KBM-7 (cell line): ENCODE results near the gene RBM33.
A peak's percentile ranks its signal among the peaks of the same experiment; 100 is the strongest.
"Not testable (repeated sequence)": the region's sequence is repeated elsewhere in the genome, so short reads cannot be mapped to it uniquely, and the experiment has no call there.

Experiments used
- DNase-seq: peaks from one replicate; pipeline ENCODE4 v3.0.0-alpha.2; 2015
- in situ Hi-C: fragments of 300-500 bp; cut with MboI; formaldehyde crosslinking; loops from 2 replicates; pipeline ENCODE4 v1.14.3; 2020; ENCODE audit warnings: low sequenced_read_pairs, low pct_unique_long_range_greater_than_20kb, mixed read lengths

RBM33 gene

GRCh38 chr7:155809332-155809946, 165.0 kb downstream of the RBM33 start:
- no peak for DNase-seq
- in situ Hi-C loops = no loop called here

DNA sequence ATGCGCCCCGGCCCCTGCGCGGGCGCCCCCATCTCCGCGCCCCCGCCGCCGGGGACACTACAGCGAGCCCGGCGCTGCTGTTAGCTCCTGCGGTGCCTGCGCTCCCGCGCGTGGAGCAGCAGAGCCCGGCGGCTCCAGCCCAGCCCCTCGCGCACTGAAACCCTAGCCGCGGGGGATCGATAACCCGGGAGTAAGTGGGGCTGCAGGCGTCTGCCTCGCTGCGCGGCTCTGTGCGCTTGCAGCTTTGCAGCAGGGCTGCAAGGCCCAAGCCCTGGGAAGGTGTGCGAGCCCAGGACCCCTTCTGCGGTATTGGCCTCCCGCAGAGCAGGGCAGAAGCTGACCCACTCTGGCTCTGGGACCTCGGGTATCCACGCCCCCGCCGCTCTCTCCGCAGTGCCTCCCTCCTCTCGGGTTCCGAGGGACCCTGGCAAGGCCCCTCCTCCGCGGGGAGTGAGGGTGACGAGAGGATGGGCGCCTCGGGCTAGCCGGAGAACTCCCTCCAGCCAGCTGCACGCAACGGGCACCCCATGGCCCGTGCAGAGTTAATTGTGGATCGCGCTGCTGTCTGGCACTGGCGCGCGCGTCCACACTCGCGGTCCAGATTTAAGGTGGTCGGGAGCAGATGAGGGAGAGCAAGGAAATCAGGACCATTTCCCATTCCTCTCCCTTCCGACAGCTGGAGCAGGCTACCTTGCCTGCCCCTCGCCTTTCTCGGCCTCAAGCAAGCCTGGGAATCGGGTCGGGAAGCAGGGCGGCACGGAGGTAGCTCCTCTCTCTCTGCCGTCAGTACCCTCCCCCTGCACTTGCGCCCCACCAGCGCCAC, 165.7 kb downstream of the RBM33 start:
- in situ Hi-C loops = no loop called here
- no peak for DNase-seq

GRCh38 chr7:155810770-155811559, 166.5 kb downstream of the RBM33 start:
- no peak for DNase-seq
- in situ Hi-C loops = no loop called here

GRCh38 chr7:155811560-155811894, 167.1 kb downstream of the RBM33 start:
- in situ Hi-C loops = no loop called here
- no peak for DNase-seq

GRCh38 chr7:155811895-155812761, 167.7 kb downstream of the RBM33 start, which contains the start of gene SHH:
Gene SHH, minus strand, starts transcription at chr7:155812463. Its CDS starts 341 bp downstream, at chr7:155812122.
- in situ Hi-C loops = no loop called here
- DNase-seq = peak; percentile 40

DNA sequence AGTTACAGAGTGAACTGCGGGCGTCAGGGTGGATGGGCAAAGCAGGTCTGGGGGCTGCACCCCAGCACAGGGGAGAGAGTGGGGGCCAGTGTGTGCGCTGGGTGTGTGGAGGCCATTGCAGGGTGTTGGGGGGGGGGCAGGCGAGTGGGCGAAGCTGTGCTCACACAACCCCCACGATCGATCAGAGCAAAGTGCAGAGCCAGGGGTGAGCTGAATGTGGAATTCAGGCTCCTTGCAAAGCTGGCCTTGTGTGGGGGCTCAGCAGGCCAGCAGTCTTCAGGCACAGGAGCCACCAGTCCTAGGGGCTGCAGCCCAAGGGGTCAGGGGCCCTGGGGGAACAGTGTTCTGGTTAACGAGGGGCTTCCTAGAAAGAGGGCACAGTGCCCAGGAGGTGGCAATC, 168.7 kb downstream of the RBM33 start:
- DNase-seq = no peak
- in situ Hi-C loops = no loop called here

DNA sequence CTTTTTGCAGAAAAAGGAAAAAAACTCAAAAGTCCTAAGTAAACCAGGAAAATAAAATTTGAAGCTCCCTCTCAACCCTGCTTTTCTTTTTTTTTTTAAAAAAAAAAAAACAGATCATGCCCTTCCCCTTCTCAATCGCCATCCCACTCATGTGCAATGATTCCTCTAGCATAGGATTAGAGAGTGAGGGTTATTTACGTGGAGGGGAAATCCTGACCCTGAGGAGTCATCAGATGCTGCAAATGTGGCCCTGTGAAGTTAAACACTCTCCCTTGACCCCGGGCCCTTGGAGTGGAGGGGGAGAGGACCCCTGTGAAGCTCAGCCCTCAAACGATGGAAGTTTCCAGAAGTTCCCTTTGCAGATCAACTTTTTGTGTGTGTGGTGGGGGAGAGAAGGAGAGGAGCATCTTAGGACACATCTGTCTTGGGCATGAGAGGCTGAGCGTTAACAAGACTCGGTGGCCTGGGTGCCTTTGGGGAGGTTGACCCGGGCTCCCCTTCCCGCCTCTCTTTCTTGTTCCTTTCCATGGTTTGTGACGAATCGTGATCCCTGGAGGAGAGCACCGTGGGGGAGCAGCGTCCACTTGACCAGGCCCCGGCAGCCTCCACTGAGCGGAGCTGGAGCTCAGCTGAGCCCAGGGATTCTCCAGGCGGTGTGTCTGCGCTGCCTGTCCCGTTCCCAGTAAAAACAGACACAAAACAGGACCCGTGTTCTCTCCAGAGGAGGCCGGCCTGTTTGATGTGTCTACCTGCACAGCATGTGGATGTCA, 169.3 kb downstream of the RBM33 start:
- DNase-seq = no peak
- in situ Hi-C loops = no loop called here

GRCh38 chr7:155814316-155815276, 170.1 kb downstream of the RBM33 start:
- in situ Hi-C loops = no loop called here

GRCh38 chr7:155815332-155816191, 171.1 kb downstream of the RBM33 start:
- in situ Hi-C loops = no loop called here
- DNase-seq = peak; percentile 58

More at GRCh38 chr7:155814316-155815276, 170.1 kb downstream of the RBM33 start:
- DNase-seq = no peak

DNA sequence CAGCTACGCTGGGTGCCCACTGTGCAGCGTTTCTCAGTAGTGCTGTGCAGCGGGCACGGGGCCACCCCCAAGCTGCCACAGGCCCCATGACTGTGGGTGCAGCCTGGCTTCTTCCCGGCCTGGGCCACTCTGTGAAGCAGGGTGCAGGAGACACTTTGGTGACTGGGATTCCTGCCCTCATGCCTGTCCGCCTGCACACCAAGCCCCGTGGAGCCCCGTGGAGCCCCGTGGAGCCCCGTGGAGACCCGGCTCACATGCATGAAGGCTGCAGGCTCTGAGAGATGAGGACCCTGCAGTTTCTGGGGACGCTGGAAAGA, 171.7 kb downstream of the RBM33 start:
- no peak for DNase-seq
- in situ Hi-C loops = no loop called here

GRCh38 chr7:155816996-155817395, 172.5 kb downstream of the RBM33 start:
- in situ Hi-C loops = no loop called here
- no peak for DNase-seq

DNA sequence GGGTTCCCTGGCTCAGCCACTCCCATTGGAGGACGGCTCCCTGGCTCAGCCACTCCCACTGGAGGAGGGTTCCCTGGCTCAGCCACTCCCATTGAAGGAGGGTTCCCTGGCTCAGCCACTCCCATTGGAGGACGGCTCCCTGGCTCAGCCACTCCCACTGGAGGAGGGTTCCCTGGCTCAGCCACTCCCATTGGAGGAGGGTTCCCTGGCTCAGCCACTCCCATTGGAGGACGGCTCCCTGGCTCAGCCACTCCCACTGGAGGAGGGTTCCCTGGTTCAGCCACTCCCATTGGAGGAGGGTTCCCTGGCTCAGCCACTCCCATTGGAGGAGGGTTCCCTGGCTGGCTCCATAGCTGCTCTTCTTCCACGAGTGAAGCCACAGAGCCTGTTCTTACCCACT, 173.1 kb downstream of the RBM33 start:
- DNase-seq, in situ Hi-C loops: not testable (repeated sequence)

GRCh38 chr7:155818154-155818819, 173.8 kb downstream of the RBM33 start:
- in situ Hi-C loops = no loop called here

GRCh38 chr7:155818820-155819168, 174.3 kb downstream of the RBM33 start:
- DNase-seq = no peak
- in situ Hi-C loops = no loop called here

More at GRCh38 chr7:155818154-155818819, 173.8 kb downstream of the RBM33 start:
- DNase-seq = no peak

- in situ Hi-C loops = no loop called here
- no peak for DNase-seq
These were observed 174.7 kb downstream of the RBM33 start for GRCh38 chr7:155819186-155819585.

- in situ Hi-C loops = no loop called here
- no peak for DNase-seq
These were observed 175.8 kb downstream of the RBM33 start for GRCh38 chr7:155820246-155820645.
